Measurements from ENCODE around the gene NOG.
A peak's percentile ranks its signal among the peaks of the same experiment; 100 is the strongest.

The NOG gene

DNA sequence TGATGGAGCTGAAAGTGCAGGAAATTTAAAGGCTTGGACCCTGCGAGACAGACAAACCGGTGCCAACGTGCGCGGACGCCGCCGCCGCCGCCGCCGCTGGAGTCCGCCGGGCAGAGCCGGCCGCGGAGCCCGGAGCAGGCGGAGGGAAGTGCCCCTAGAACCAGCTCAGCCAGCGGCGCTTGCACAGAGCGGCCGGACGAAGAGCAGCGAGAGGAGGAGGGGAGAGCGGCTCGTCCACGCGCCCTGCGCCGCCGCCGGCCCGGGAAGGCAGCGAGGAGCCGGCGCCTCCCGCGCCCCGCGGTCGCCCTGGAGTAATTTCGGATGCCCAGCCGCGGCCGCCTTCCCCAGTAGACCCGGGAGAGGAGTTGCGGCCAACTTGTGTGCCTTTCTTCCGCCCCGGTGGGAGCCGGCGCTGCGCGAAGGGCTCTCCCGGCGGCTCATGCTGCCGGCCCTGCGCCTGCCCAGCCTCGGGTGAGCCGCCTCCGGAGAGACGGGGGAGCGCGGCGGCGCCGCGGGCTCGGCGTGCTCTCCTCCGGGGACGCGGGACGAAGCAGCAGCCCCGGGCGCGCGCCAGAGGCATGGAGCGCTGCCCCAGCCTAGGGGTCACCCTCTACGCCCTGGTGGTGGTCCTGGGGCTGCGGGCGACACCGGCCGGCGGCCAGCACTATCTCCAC, at the start of gene NOG:
Gene NOG, plus strand, starts transcription at position 54 of the 674 bp plus-strand sequence. Its CDS starts 525 bp downstream, at position 579.
- peak; percentile 24 to 29 for DNase-seq
- TF ChIP-seq GATA1 (IDR thresholded peaks at IDR 0.05; ENCODE audit: low read depth, low read length) (no peak), POLR2A (IDR thresholded peaks at IDR 0.05; ENCODE audit: low read length) (no peak)

DNA sequence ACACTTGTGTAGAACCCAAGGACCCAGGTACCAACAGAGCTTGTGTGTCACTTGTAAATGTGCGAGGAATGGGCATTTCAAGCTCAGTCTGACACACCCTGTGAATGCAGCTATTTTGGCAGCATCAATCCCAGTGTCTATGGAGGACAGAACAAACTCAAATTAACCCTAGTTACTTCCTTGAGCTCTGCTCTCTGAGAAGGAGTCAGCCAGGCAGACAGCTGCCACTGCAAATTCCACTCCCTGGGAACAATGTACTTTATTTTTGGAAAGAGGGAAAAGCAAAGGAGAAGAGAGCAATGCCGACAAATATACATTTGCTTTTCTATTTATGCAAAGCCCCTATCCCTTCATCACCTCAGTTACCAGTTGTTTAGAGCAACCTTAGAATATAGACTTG, 48.4 kb upstream of the NOG start:
- no peak for DNase-seq
- TF ChIP-seq POLR2A (IDR thresholded peaks at IDR 0.05; ENCODE audit: low read length) (no peak), GATA1 (IDR thresholded peaks at IDR 0.05; ENCODE audit: low read depth, low read length) (no peak)

GRCh38 chr17:56545930-56546329, 47.6 kb upstream of the NOG start:
- TF ChIP-seq GATA1 (IDR thresholded peaks at IDR 0.05; ENCODE audit: low read depth, low read length) (no peak), POLR2A (IDR thresholded peaks at IDR 0.05; ENCODE audit: low read length) (no peak)
- DNase-seq, result no peak

- DNase-seq, result no peak
- TF ChIP-seq POLR2A (IDR thresholded peaks at IDR 0.05; ENCODE audit: low read length) (no peak), GATA1 (IDR thresholded peaks at IDR 0.05; ENCODE audit: low read depth, low read length) (no peak)
Observed at GRCh38 chr17:56548661-56549060, 44.8 kb upstream of the NOG start.

DNA sequence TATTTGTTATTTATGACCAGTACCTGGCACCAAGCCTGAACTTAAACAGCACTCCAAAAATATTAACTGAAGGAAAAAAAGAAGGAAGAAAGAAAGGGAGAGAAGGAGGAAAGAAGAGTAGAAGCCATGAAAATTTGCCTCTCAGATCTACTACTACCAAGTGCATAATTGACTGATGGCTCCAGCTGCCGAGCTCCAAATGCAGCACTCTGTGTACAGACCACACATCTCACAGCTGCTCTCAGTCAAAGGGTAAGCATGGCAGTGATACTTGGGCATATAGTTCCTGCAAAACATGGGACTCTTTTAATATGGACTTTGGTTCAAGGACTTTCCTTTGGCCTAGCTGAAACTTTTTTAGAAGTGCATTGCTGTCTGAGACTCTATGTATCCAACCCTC, 44.0 kb upstream of the NOG start:
- no peak for DNase-seq
- TF ChIP-seq POLR2A (IDR thresholded peaks at IDR 0.05; ENCODE audit: low read length), result no peak
- no peak for TF ChIP-seq GATA1 (IDR thresholded peaks at IDR 0.05; ENCODE audit: low read depth, low read length)

GRCh38 chr17:56557682-56558081, 35.8 kb upstream of the NOG start:
- TF ChIP-seq GATA1 (IDR thresholded peaks at IDR 0.05; ENCODE audit: low read depth, low read length) (no peak), POLR2A (IDR thresholded peaks at IDR 0.05; ENCODE audit: low read length) (no peak)
- no peak for DNase-seq

- no peak for DNase-seq
- TF ChIP-seq POLR2A (IDR thresholded peaks at IDR 0.05; ENCODE audit: low read length) (no peak), GATA1 (IDR thresholded peaks at IDR 0.05; ENCODE audit: low read depth, low read length) (no peak)
Observed at GRCh38 chr17:56558088-56558487, 35.4 kb upstream of the NOG start.

DNA sequence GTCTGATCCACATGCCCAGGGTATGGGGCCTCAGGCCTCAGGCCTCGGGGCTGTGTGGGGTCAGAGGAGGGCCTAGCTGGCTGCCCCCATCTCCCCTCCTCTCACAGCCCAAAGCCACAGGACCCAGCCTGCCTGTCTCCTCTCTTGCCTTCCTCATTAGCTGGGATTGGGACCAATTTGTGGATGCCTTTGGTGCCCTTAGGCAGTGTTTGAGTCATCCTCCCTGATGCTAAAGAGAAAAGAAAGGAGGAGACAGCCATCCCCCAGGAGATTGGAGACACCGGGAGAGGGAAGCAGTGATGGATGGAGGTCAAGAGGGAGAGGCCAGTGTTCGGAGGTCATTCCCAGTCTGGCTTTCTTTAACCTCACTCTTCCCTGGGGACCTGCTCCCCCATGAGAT, 23.3 kb upstream of the NOG start:
- no peak for TF ChIP-seq POLR2A (IDR thresholded peaks at IDR 0.05; ENCODE audit: low read length)
- no peak for DNase-seq

DNA sequence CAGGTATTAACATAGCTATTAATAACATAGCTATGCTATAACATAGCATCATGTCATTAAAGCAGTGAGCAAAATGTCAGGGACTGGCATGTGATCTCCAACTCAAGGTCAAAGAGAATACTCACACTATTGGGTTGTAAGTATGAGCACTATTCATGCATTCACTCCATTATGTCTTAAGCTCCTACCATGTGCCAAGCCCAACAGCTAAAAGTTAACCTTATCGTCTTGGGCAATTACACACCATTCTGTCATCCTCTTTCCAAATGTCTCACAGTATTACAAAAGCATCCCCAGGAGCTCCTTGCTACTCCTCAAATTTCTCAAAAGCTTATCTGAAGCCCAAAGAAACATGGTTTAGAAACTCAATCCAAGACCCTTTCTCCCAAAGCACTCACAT, 22.0 kb upstream of the NOG start:
- no peak for DNase-seq
- TF ChIP-seq GATA1 (IDR thresholded peaks at IDR 0.05; ENCODE audit: low read depth, low read length) (no peak), POLR2A (IDR thresholded peaks at IDR 0.05; ENCODE audit: low read length) (no peak)

DNA sequence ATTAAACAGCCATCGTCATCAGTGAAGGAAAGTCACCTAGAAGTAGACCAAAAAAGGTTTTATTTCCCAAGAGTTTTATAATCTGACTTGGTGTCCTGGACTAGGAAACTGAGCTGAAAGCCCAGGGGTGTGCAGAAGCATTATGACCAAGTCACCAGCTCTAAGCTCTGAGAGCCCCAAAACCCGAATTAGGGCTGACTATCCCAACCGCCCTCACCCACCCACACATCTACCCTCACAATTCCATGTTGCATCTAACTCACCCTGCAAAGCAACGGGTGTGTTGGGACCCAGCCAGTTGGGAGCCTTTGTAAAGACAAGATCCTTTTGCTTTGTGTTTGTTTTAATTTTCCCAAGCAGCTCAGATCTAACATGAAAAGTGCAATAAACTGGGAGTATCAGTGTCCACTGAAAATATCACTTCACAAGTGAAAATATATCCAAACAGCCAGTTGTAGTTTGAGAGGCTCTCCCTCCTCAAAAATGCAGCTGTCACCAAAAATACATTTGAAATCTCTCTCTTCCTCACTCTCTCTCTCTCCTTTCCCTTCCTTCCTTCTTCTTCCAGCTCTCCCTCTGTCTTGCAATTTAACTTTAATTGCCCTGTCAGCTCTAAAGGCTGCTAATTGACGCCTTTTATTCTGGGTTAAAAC, 16.2 kb upstream of the NOG start:
- TF ChIP-seq GATA1 (IDR thresholded peaks at IDR 0.05; ENCODE audit: low read depth, low read length) (no peak), POLR2A (IDR thresholded peaks at IDR 0.05; ENCODE audit: low read length) (no peak)
- DNase-seq, result no peak

GRCh38 chr17:56577843-56578204, 15.7 kb upstream of the NOG start:
- TF ChIP-seq POLR2A (IDR thresholded peaks at IDR 0.05; ENCODE audit: low read length) (no peak), GATA1 (IDR thresholded peaks at IDR 0.05; ENCODE audit: low read depth, low read length) (no peak)
- no peak for DNase-seq

DNA sequence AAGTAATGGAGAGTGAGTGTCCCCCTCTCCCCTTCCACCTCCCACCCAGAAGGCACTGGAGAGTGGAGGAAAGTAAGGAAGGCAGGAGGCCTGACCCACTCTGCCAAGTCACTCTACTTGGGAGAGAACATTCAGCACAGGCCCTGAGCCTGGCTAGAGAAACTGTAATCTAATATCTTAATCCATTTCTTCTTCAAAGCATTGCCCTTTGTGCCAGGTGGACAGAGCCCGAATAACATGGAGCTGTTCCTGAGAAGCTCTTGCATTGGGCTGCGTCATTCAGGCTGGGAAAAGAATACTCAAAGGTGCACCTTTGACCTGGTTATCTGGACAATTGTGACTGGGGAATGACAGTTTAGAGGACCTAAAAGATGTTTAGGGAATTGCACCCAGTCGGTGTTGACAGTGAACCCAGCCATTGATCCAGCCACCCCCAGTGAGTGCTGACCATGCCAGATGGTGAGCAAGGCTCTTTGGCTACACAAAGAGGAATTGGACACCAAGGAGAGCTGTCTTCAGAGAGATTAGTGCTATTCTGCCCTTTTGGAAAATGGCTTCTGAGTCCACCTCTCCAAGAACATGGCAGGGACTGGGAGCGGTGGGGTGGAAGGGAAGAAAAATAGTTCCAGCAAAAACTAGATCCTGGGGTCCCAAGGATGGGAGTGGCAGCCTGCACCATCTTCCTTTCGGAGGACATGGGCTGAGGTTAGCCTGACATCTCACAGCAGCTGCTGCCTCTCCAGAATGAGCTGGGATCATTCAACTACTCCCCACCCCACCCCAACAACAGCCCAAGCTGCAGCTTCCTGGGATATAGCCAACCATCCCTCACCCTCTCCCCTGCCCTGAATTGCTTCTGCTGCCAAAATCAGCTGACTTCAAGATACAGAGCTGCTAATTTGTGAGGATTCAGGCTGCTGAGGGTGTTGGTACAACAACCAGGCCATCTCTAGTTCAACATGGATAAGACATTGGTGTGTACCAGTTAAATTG, 11.6 kb upstream of the NOG start:
- TF ChIP-seq POLR2A (IDR thresholded peaks at IDR 0.05; ENCODE audit: low read length), result no peak
- no peak for TF ChIP-seq GATA1 (IDR thresholded peaks at IDR 0.05; ENCODE audit: low read depth, low read length)
- no peak for DNase-seq

GRCh38 chr17:56583772-56584171, 9.7 kb upstream of the NOG start:
- no peak for TF ChIP-seq GATA1 (IDR thresholded peaks at IDR 0.05; ENCODE audit: low read depth, low read length)
- TF ChIP-seq POLR2A (IDR thresholded peaks at IDR 0.05; ENCODE audit: low read length), result no peak
- no peak for DNase-seq

DNA sequence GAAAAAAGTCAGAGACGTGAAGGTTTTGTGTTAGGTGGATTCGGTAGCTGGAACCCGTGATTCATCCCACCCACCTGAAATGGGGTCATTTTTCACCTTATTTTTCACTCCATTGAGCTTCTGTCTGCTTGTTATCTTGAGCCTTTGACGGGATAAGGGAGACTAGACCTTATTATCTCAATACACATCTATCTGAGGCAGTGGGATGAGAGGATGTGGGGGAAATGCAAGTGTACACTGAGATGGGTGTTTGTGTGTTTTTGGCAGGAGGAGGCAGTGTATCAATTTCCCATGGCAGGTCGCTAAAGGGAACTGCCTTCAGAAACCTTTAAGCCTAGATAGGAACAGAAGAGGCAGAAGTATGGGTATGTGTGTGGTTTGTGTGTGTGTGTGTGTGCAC, 6.2 kb upstream of the NOG start:
- DNase-seq, result no peak
- TF ChIP-seq POLR2A (IDR thresholded peaks at IDR 0.05; ENCODE audit: low read length) (no peak), GATA1 (IDR thresholded peaks at IDR 0.05; ENCODE audit: low read depth, low read length) (no peak)
